ENCODE data around the gene SARDH.
"Not testable (repeated sequence)": the region's sequence is repeated elsewhere in the genome, so short reads cannot be mapped to it uniquely, and the experiment has no call there.

Gene SARDH

GRCh38 chr9:133754688-133755227 lies 16.6 kb upstream of the SARDH start:
- DNase-seq, result no peak

GRCh38 chr9:133754187-133754586 lies 16.0 kb upstream of the SARDH start:
- no peak for DNase-seq

- DNase-seq, result no peak
Observed at GRCh38 chr9:133752739-133753446, 14.7 kb upstream of the SARDH start.

DNA sequence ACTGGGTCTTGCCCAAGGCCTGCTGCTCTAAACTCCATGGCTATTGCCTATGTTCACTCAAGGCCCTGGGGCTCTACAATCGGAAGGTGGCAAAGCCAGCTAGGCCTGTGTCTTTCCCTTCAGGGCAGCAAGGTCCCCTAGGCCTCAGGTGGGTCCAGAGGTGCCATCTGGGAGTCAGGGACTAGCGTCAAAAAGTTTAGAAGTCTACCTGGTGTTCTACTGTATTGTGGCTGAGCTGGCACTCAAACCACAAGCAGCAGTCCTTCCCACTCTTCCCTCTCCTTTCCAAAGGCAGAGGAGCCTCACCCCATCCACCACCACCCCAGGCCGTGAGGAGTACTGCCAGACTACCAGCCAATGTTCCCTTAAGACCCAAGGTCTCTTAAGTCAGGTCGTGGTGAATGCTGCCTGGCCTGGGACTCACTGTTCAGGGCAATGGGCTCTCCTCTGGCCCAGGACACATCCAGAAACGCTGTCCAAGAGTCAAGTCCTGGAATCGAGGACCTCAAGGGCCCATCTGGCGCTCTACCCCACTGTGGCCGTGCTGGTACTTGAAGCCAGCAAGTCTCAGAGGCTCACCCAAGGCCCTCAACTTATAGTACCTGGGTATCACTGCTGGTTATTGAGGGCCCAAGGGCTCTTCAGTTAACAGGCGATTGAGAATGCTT lies 13.0 kb upstream of the SARDH start:
- DNase-seq, result no peak

GRCh38 chr9:133747309-133747708 lies 9.2 kb upstream of the SARDH start:
- no peak for DNase-seq

GRCh38 chr9:133744528-133744927 lies 6.4 kb upstream of the SARDH start:
- DNase-seq, result not testable (repeated sequence)

DNA sequence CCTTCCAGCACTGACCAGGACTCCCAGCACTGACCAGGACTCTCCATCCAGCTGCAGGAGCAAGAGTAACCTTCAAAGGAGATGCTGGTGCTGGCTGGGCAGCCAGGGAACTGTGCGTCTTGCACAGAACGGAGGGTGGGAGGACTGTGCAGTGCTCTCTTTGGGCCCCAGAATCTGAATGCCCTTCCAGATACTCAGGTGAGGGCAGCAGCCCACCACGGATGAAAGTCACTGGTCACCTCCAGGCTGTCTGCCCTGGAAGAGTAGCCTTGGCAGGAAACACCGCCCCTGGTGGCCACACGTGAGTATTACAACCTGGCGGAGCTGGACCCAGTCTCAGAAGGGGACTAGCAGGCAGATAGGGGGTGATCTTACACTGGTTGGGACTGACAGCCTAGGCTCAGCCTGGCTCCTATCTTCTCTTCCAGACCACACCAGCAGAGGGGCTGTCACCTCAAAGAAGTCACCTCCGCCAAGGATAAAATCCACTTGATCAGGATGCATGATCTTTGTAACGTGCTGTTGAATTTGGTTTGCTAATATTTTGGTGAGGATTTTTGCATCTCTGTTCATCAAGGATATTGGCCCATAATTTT lies 4.8 kb upstream of the SARDH start:
- peak; percentile 65 to 74 for DNase-seq

DNA sequence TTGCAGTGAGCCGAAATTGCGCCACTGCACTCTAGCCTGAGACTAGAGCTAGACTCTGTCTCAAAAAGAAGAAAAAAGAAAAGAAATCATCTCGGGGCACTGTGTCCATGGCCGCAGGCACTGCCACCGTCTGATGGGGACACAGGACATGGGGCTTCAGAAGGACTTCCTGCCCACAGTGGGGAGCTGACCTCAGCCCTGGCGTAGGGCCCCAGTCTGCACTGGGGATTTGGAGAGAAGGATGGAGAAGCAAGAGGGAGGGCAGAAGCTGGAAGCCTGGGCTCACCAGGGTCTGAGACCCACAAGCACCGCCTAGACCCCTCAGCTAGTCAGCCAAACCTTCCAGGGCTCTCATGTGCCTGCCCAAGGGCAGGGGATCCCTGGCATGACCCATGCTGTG lies 4.1 kb upstream of the SARDH start:
- no peak for DNase-seq

- DNase-seq, result no peak
Observed at GRCh38 chr9:133741716-133742115, 3.6 kb upstream of the SARDH start.

DNA sequence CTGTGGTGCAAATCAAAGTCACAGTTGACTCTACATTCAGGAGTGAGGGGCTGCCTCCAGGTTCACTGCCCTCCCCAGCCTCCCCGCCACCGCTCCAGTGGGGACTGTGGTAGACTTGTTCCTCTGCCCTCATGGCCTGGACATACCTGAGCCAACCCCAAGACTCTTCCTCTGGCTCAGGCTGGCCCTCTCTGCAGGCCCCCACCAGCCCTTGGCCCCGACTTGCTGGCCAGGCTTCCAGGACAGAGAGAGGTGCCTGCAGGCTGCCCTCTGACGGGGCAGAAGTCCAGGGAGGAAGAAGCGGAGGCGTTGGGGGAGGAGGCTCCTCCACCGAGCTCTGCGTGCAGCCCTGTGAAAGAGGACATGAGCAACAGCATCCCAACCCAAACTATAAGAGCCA lies 2.8 kb upstream of the SARDH start:
- no peak for DNase-seq

GRCh38 chr9:133739408-133740280 lies 1.5 kb upstream of the SARDH start:
- DNase-seq, result no peak

DNA sequence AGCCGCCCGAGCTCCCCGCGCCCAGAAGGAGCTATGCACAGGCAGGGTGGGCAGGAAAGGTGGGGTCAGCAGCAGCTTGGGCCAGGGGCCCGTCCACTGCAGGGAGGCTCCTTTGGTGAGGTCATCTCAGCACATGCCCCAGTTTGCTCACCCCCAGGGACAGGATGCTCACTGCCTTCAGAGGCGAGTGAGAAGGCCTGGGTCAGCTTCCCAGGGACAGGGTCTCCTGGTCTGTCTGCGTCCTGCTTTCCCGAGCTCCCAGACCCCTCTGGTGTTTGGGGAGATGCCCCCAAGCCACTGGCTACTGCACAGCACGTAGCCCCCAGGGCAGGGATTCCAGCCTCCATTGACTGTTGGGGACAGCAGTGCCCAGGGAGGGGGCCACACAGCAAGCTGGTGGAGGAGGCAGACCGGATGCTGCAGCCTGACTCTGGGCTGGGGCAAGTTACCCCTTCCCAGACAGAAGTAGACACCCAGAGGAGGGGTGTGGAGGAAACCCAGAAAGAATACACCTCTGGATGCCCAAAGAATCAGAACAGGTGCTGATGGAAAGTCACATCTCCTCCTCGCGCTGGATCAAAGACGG lies 581 bp upstream of the SARDH start:
- no peak for DNase-seq

- peak; percentile 53 to 77 for DNase-seq
Observed at GRCh38 chr9:133737071-133737773, 930 bp downstream of the SARDH start.

DNA sequence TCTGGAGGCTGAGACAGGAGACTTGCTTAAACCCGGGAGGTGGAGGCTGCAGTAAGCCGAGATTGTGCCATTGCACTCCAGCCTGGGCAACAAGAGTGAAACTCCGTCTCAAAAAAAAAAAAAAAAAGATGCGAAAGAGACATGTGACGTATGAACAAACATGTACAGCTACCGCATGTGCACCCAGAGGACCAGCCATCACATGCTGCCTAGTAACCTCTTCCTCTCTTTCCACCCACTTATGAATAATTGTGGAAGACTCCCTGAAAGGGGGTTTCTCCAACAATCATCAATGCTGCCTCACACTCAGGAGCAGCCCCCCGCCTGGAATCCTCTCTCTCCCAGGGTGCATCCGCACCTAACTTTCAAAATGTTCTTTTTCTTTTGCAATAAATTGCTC lies 2.2 kb downstream of the SARDH start:
- DNase-seq, result no peak

DNA sequence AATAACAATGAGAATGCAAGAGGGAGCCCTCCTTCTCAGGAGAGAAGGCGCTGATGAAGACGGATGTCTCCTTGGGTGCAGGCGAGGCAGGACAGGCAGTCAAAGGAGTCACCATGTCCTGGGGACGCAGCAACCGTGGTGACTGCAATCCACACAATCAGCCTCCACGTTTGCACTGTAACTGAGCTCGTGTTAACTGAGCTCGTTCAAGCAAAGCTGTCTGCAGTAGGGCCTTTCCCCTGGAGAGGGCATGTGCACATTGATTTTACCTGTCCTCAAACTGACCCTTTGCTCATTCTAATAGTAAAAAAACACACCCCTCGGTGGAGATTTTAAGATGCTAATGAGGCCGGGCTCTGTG lies 2.8 kb downstream of the SARDH start:
- DNase-seq, result no peak

- no peak for DNase-seq
Observed at GRCh38 chr9:133734590-133735414, 3.4 kb downstream of the SARDH start.

DNA sequence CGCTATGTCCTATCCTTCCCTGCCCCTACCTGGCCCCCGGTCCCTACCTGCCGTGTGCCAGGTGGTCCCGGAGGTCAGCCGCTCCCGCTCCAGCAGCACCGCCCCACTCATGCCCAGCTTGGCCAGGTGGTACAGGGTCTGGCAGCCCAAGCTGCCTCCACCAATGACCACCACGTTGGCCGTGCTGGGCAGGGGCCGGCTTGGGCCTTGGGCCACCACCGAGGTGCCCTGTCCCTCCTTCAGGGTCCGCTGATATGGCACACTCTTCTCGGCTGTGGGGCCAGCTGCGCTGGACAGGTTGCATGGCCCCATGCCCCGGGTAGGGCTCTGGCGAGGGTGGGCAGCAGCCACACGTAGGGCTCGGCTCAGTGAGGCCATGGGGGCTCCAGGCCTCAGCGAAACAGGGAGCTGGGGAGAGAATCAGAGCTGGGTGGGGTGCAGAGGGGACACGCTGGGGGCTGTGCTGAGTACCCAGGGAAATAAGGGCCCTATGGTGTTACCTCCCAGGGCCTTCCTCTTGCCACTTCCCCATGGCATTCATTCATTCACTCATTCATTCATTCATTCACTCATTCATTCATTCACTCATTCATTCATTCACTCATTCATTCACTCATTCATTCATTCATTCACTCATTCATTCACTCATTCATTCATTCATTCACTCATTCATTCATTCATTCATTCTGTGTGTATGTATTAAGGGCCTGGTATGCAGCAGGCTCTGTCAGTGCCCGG lies 4.2 kb downstream of the SARDH start:
- no peak for DNase-seq

GRCh38 chr9:133733421-133733795 lies 4.7 kb downstream of the SARDH start:
- DNase-seq, result no peak

- no peak for DNase-seq
Observed at GRCh38 chr9:133732639-133733408, 5.3 kb downstream of the SARDH start.

All from NCI-H2081 (cell line).